Activated effector memory CD4-positive, alpha-beta T cell treated with Interleukin-2 at 50 U/mL for 16 hours (primary cell): ENCODE data around the gene MYO1D.
"Not testable (repeated sequence)": the region's sequence is repeated elsewhere in the genome, so short reads cannot be mapped to it uniquely, and the experiment has no call there.

ENCODE experiments used
- DNase-seq: peaks from one replicate; pipeline ENCODE4 v3.0.0-alpha.2; 2020

The MYO1D gene

DNA sequence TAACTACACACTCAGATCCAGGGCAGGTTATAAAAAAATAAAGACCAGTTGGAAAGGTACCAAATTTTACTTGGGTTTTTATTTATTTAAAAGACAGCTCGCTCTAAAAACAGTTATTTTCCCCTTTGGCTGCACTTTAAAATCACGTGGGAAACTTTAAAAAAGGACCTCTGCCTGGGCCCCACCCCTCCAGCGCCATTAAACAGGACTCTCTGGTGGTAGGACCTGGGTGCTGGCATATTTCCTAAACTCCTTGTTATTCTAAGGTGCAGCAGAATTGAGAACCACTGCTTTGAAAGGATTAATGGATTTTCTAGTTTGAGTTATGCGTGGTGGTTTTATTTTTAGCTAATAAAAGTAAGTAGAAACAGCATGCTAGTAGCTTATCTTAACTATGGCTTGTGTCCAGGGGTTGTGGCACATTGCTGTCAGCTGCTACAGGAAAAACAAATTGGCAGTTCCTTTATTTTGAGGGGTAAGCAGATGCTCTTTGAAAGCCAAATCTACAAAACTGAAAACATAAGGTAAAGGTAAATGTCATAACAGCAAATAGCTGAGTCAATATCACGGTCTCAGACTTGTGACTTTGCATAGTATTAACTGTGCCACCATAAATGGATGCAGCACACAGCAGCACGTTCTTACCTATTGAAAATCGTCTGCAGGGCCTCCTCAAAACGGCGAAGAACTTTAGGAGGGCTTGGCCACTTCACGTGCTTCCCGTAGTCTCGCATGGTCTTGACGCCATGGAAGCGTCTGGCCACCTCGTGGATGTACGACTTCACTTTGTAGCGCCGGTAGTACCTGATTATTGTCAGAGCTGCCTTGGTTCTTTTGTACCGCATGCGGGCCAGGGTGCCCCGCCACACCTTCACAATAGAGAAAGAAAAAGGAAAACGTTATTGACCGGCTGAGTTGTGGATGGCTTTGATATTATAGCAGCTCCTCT, 218.2 kb downstream of the MYO1D start:
- no peak for DNase-seq

DNA sequence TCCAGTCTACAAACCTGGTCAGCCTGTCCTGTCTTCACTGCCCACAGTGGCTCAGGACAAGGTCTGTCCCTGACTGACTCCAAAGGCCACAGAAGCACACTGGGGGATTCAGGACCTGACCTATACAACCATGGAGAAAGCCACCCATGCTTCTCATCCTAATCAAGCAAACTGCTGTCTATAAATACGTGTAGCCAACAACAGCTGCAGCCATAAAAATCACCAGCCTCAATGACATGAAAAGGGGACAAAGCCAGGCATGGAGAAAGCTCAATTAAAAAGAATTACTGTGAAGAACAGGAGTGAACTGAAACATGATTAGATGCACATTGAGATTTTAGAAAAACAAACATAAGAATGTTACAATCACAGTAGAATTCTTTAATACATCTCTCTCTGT, 220.0 kb downstream of the MYO1D start:
- DNase-seq: no peak

GRCh38 chr17:32654324-32654723, 222.6 kb downstream of the MYO1D start:
- no peak for DNase-seq

GRCh38 chr17:32651084-32651483, 225.8 kb downstream of the MYO1D start:
- DNase-seq: no peak

DNA sequence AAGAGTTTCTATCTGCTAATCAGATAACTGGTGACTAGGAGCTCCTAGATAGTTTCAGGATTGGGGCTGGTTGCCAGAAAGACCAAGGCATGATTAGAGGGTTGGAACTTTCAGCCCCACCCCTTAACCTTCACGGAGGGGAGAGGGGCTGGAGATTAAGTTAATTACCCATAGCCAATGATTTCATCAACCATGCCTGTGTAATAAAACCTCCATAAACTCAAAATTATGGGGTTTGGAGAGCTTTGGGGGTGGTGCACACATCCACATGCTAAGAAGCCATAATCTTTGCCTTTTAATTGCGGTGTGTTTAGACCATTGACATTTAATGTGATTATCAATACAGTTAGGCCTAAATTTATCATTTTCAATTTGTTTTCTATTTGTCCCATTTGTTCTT, 228.5 kb downstream of the MYO1D start:
- DNase-seq: no peak

DNA sequence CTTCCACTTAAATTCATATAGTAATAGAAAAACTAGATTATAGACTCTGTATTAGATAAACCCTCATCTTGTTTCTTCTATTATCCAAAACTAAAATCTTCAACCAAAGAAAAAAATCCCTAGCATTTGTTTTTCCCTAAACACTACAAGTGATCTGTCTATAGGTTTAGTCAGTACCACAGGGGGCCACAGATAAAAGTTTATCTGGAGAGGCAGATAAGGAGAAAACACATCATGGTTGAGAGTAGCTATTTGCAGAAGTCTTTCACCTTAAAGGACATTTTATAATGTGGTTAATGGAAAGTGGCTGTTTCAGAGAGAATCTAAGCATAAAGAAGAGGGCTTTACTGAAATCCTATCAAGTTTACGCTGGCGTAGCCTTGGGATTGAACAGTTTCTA, 230.0 kb downstream of the MYO1D start:
- DNase-seq: no peak

DNA sequence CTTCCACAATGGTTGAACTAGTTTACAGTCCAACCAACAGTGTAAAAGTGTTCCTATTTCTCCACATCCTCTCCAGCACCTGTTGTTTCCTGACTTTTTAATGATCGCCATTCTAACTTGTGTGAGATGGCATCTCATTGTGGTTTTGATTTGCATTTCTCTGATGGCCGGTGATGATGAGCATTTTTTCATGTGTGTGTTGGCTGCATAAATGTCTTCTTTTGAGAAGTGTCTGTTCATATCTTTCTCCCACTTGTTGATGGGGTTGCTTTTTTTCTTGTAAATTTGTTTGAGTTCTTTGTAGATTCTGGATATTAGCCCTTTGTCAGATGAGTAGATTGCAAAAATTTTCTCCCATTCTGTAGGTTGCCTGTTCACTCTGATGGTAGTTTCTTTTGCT, 235.4 kb downstream of the MYO1D start:
- DNase-seq: not testable (repeated sequence)

DNA sequence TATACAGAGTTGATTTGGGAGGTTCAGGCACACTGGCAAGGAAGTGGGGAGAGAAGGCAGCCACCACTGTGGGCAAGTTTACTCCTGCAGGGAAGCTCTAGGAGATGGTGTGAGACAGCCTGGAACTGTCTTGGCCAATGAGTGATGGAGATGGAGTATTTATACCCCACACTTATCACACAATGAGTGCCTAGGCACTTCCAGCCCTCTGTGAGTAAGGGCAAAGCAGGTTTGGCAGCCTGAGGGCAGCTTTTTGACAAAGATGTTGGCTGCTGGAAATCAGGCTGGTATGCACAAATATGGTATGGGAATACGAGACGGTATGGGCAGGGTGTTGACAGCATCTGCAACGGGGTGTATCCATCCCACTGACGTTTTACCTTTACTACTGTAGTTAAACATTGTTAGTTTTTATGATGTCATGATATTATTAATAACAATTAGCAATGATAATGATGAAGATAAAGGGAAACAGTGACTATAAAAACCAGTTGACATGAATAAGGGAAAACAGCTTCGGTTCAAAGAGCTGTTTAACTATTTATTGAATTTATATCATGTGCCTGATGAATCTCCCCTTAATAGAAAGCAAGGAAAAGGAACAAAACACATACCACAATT, 240.2 kb downstream of the MYO1D start:
- DNase-seq: no peak

- no peak for DNase-seq
These were observed 242.8 kb downstream of the MYO1D start for GRCh38 chr17:32634167-32634566.

DNA sequence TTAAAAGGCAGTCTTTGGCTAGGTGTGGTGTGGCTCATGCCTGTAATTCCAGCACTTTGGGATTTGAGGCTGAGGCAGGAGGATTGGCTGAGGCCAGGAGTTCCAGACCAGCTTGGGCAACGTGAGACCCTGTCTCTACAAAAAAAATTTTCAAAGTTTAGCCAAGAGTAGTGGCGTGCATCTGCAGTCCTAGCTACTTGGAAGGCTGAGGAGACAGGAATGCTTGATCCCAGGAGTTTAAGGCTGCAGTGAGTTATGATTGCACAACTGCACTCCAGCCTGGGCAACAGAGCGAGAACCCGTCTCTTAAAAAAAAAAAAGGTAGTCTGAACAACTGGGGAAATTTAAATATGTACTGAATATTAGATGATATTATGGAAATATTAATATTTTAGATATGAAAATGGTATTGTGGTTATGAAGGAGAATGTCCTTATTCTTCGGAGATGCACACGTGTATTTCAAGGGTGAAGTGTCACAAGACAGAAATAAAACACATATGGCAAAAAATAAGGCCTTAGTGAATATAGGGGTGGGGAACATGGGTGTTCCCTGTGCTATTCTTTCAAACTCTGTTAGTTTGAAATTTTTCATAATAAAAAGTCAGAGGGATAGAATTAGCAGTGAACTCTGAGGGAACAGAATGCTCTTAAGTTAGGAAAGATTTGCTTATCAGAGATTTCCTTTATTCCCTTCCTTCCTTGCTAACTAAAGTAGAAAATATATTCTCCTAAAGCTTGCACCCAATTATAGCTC, 245.4 kb downstream of the MYO1D start:
- no peak for DNase-seq

- DNase-seq: no peak
These were observed 247.2 kb downstream of the MYO1D start for GRCh38 chr17:32629563-32630190.

DNA sequence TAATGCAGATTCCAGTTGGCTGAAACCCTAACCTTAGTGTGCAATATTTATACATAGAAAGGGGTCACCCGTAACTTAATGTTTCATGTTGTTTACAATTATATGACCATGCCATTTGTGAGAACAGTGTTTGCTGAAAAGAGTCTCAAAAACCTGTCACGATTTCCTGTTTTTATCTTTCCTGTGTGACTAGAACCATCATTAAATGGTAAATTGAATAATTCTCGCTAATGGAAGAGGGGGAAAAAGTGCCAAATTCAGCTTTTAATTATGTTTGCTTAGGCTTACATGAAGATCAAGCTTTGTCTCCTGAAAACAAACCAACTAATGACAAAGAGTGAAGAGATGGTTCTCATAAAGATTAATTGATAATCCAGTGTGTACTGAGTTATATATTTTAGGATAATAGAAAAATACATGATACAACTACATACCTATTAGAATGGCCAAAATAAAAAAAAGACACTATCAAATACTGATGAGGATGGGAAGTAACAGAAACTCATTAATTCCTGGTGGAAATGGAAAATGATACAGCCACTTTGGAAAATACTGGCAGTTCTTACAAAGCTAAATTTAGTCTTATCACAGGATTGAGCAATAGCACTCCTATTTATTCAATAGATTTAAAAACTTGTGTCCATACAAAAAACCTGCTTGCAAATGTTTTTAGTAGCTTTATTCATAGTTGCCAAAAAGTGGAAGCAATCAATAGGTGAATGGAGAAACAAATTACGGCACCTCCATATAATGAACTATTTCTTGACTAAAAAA, 248.5 kb downstream of the MYO1D start:
- DNase-seq: no peak

DNA sequence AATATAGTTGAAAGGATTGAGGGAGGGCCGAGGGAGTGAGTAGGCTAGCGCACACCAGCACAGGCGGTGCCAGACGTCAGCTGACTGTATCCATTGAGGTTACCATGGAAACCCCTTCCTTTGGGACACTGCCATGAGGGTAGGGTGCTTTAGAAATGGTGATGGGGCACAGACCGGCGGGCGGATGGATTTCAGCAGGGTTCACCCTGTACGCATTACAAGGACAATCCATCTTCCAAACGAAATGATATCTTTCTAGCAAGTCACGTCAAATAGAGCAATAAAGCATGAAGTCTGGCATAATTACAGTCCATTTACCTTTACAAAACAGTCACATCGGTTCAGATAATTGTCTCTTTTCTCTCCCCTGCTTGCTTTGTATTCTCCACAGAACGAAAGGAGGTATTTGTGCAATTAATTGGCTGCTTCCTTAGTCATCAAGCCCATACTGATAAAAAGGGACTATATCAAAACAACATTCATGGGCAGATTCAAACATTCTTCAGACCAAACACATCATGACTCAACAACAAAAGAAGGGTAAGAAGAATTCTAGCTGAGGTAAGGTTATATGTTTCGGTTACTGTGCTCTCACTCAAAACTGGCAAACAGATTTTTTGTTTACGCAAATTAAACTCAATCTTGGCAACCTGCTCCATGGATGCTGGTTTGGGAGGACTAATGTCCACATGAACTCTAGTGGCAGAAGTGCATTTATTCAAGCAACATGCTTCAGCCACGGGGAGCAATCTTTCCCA, 249.5 kb downstream of the MYO1D start:
- DNase-seq: no peak

GRCh38 chr17:32626379-32626791, 250.5 kb downstream of the MYO1D start:
- DNase-seq: no peak

DNA sequence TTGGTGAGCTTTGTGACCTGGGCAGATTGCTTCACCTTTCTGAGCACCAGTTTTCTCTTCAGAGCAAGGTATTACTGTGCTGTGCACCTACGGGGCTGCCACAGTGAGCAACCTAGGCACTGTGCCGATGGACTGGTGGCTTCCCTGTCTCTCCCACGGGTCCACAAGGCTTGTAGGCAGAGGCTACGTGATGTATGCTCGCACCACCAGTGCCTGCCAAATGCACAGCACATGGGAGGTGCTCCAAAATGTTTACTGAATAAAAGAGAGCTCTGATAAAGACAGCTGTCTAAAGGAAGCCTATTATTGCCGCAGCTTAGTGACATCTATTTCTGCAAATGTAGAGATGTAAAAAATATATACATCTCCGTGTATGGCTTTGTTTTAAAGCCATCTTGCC, 251.0 kb downstream of the MYO1D start:
- no peak for DNase-seq

- DNase-seq: no peak
These were observed 253.7 kb downstream of the MYO1D start for GRCh38 chr17:32623196-32623595.

DNA sequence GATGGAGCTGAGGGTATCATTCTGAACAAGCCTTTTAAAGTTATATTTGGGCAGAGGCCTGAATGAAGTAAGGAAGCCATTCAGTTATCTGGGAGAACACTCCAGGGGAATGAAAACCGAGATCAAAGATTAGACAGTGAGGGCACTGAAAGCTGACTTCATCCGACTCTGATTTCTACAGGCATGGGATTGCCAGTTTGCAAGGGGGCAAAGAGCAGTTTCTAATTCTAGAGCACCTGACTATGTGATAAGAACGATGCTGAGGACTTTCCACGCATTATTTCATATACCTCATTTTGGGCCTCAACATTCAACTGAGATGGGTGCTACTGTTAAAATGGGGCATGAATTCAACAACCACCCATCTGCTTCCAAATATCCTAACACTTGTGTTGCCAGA, 254.4 kb downstream of the MYO1D start:
- no peak for DNase-seq

GRCh38 chr17:32621612-32622312, 255.2 kb downstream of the MYO1D start:
- DNase-seq: no peak

GRCh38 chr17:32615326-32615725, 261.6 kb downstream of the MYO1D start:
- DNase-seq: no peak

GRCh38 chr17:32610943-32611342, 266.0 kb downstream of the MYO1D start:
- no peak for DNase-seq
